H1 (cell line): ENCODE measurements around the gene ADGB. TPM values are rescaled to one million over a fixed set of nuclear protein-coding genes. Genes with fewer than 3 reads are reported as not detected.

ENCODE experiments used
- CREB1 ChIP-seq: IDR thresholded peaks from 2 replicates; pipeline ENCODE4 v1.6.1; 2012; ENCODE audit warnings: inconsistent platforms
- CTCF ChIP-seq, 3 experiments: IDR thresholded peaks; 1 replicate in 2 of 3; 2 replicates in 1 of 3; pipeline versions ENCODE4 v1.5.1 to v1.6.1; 2011; ENCODE audit warnings: low read length in 3 of 3, mild to moderate bottlenecking in 3 of 3, inconsistent platforms in 2 of 3, low read depth in 1 of 3, moderate library complexity in 1 of 3; ENCODE audit not compliant: insufficient read depth in 1 of 3; ENCODE audit errors: control extremely low read depth in 1 of 3
- KDM1A ChIP-seq: fragments of 200-600, 300-600 bp; sonication (generic); IDR thresholded peaks from 2 replicates; pipeline ENCODE4 v1.7.1; 2016; ENCODE audit warnings: mild to moderate bottlenecking, low read length, borderline replicate concordance
- KDM5A ChIP-seq: fragments of 200-600 bp; IDR thresholded peaks from 2 replicates; pipeline ENCODE4 v1.7.1; 2012; ENCODE audit warnings: mild to moderate bottlenecking, low read length, inconsistent platforms, mixed read lengths
- POLR2A ChIP-seq, 2 experiments: IDR thresholded peaks; 1 replicate in 1 of 2; 2 replicates in 1 of 2; pipeline ENCODE4 v1.6.1; 2011; ENCODE audit warnings: low read depth in 2 of 2, low read length in 2 of 2, mild to moderate bottlenecking in 2 of 2; ENCODE audit errors: control extremely low read depth in 1 of 2
- USF2 ChIP-seq: IDR thresholded peaks from 2 replicates; pipeline ENCODE4 v1.6.1; 2011; ENCODE audit warnings: low read length, improper control_type of control experiment
- polyA plus RNA-seq, 7 experiments: library from polyadenylated mRNA; depleted of rRNA in 3 of 7; stranded (reverse) in 5 of 7; unstranded in 2 of 7; fragments of >200 nt in 5 of 7; fragments of 200-250 nt in 2 of 7; gene quantifications; 1 replicate in 5 of 7; 2 replicates in 1 of 7; 4 replicates in 1 of 7; pipeline versions ENCODE4 v1.2.1 to v1.2.3, GENCODE V29; 2011 to 2013; ENCODE audit warnings: missing spikeins in 2 of 7, mixed read lengths in 2 of 7
- total RNA-seq: library from RNA; stranded (reverse); fragmentation: NEBNext Ultra II Directional; extraction: Animal tissue kit (Norgen Biotek cat#: 25700); gene quantifications from 2 replicates; pipeline ENCODE4 v1.2.1, GENCODE V29; 2021
- TF ChIP-seq, protein P1 (sequence below): fragments of 300-600 bp; sonication (generic); IDR thresholded peaks from 2 replicates; pipeline ENCODE4 v1.7.1; 2012; ENCODE audit warnings: low read length, moderate library complexity, mild to moderate bottlenecking, inconsistent platforms; ENCODE audit not compliant: insufficient replicate concordance
- TF ChIP-seq, protein P2 (sequence below): IDR thresholded peaks from 2 replicates; pipeline ENCODE4 v1.6.1; 2012; ENCODE audit warnings: inconsistent platforms

Gene ADGB
- total and polyA plus RNA-seq, 2 of the 8 experiments (the other 6 are each of a cell fraction or from before 2014, with no cell fraction given): not detected

GRCh38 chr6:146620655-146621054, 21.9 kb downstream of the ADGB start (continued):
- TF ChIP-seq, protein P1, sequence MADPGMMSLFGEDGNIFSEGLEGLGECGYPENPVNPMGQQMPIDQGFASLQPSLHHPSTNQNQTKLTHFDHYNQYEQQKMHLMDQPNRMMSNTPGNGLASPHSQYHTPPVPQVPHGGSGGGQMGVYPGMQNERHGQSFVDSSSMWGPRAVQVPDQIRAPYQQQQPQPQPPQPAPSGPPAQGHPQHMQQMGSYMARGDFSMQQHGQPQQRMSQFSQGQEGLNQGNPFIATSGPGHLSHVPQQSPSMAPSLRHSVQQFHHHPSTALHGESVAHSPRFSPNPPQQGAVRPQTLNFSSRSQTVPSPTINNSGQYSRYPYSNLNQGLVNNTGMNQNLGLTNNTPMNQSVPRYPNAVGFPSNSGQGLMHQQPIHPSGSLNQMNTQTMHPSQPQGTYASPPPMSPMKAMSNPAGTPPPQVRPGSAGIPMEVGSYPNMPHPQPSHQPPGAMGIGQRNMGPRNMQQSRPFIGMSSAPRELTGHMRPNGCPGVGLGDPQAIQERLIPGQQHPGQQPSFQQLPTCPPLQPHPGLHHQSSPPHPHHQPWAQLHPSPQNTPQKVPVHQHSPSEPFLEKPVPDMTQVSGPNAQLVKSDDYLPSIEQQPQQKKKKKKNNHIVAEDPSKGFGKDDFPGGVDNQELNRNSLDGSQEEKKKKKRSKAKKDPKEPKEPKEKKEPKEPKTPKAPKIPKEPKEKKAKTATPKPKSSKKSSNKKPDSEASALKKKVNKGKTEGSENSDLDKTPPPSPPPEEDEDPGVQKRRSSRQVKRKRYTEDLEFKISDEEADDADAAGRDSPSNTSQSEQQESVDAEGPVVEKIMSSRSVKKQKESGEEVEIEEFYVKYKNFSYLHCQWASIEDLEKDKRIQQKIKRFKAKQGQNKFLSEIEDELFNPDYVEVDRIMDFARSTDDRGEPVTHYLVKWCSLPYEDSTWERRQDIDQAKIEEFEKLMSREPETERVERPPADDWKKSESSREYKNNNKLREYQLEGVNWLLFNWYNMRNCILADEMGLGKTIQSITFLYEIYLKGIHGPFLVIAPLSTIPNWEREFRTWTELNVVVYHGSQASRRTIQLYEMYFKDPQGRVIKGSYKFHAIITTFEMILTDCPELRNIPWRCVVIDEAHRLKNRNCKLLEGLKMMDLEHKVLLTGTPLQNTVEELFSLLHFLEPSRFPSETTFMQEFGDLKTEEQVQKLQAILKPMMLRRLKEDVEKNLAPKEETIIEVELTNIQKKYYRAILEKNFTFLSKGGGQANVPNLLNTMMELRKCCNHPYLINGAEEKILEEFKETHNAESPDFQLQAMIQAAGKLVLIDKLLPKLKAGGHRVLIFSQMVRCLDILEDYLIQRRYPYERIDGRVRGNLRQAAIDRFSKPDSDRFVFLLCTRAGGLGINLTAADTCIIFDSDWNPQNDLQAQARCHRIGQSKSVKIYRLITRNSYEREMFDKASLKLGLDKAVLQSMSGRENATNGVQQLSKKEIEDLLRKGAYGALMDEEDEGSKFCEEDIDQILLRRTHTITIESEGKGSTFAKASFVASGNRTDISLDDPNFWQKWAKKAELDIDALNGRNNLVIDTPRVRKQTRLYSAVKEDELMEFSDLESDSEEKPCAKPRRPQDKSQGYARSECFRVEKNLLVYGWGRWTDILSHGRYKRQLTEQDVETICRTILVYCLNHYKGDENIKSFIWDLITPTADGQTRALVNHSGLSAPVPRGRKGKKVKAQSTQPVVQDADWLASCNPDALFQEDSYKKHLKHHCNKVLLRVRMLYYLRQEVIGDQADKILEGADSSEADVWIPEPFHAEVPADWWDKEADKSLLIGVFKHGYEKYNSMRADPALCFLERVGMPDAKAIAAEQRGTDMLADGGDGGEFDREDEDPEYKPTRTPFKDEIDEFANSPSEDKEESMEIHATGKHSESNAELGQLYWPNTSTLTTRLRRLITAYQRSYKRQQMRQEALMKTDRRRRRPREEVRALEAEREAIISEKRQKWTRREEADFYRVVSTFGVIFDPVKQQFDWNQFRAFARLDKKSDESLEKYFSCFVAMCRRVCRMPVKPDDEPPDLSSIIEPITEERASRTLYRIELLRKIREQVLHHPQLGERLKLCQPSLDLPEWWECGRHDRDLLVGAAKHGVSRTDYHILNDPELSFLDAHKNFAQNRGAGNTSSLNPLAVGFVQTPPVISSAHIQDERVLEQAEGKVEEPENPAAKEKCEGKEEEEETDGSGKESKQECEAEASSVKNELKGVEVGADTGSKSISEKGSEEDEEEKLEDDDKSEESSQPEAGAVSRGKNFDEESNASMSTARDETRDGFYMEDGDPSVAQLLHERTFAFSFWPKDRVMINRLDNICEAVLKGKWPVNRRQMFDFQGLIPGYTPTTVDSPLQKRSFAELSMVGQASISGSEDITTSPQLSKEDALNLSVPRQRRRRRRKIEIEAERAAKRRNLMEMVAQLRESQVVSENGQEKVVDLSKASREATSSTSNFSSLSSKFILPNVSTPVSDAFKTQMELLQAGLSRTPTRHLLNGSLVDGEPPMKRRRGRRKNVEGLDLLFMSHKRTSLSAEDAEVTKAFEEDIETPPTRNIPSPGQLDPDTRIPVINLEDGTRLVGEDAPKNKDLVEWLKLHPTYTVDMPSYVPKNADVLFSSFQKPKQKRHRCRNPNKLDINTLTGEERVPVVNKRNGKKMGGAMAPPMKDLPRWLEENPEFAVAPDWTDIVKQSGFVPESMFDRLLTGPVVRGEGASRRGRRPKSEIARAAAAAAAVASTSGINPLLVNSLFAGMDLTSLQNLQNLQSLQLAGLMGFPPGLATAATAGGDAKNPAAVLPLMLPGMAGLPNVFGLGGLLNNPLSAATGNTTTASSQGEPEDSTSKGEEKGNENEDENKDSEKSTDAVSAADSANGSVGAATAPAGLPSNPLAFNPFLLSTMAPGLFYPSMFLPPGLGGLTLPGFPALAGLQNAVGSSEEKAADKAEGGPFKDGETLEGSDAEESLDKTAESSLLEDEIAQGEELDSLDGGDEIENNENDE: no peak
- TF ChIP-seq KDM5A: no peak
- no peak for TF ChIP-seq CREB1
- no peak for TF ChIP-seq USF2
- no peak for TF ChIP-seq POLR2A (IDR thresholded peaks at IDR 0.05; ENCODE audit: control extremely low read depth in 1 of 2, low read depth in 2 of 2, low read length in 2 of 2)
- no peak for TF ChIP-seq CTCF (IDR thresholded peaks at IDR 0.05; ENCODE audit: control extremely low read depth in 1 of 3, insufficient read depth in 1 of 3, low read depth in 1 of 3, low read length in 3 of 3)
- TF ChIP-seq KDM1A: no peak
- TF ChIP-seq, protein P2, sequence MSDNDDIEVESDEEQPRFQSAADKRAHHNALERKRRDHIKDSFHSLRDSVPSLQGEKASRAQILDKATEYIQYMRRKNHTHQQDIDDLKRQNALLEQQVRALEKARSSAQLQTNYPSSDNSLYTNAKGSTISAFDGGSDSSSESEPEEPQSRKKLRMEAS: no peak
